ENCODE measurements around the gene CDK19.

Gene CDK19

GRCh38 chr6:110626442-110626841 is 188.8 kb downstream of the CDK19 start:
- H3K27me3 ChIP-seq (ENCODE audit: control insufficient read depth, insufficient read depth, low read length) = no peaks in the 10 kb centered on the region
- H3K4me3 ChIP-seq (ENCODE audit: low read depth, low read length) = no peak overlapping the region
- no peaks in the 10 kb centered on the region for H3K36me3 ChIP-seq (ENCODE audit: control insufficient read depth, insufficient read depth, low read length)
- H3K4me1 ChIP-seq (ENCODE audit: control insufficient read depth, insufficient read depth, low read length) = no peaks in the 10 kb centered on the region
- H3K9ac ChIP-seq (ENCODE audit: low read depth, low read length) = no peak overlapping the region
- no peaks in the 10 kb centered on the region for H3K9me3 ChIP-seq (ENCODE audit: control insufficient read depth, insufficient read depth, low read length)

- Histone ChIP-seq H3K4me1 (ENCODE audit: control insufficient read depth, insufficient read depth, low read length) (no peaks in the 10 kb centered on the region), H3K27me3 (ENCODE audit: control insufficient read depth, insufficient read depth, low read length) (no peaks in the 10 kb centered on the region), H3K9me3 (ENCODE audit: control insufficient read depth, insufficient read depth, low read length) (no peaks in the 10 kb centered on the region), H3K4me3 (ENCODE audit: low read depth, low read length) (no peak overlapping the region), H3K9ac (ENCODE audit: low read depth, low read length) (no peak overlapping the region), H3K36me3 (ENCODE audit: control insufficient read depth, insufficient read depth, low read length) (no peaks in the 10 kb centered on the region)
Measured at GRCh38 chr6:110625883-110626282, 189.4 kb downstream of the CDK19 start.

- H3K4me3 ChIP-seq (ENCODE audit: low read depth, low read length) = no peak overlapping the region
- H3K4me1 ChIP-seq (ENCODE audit: control insufficient read depth, insufficient read depth, low read length) = peaks cover 5% of the 10 kb centered on the region
- no peaks in the 10 kb centered on the region for H3K27me3 ChIP-seq (ENCODE audit: control insufficient read depth, insufficient read depth, low read length)
- no peak overlapping the region for H3K9ac ChIP-seq (ENCODE audit: low read depth, low read length)
- H3K36me3 ChIP-seq (ENCODE audit: control insufficient read depth, insufficient read depth, low read length) = no peaks in the 10 kb centered on the region
- H3K9me3 ChIP-seq (ENCODE audit: control insufficient read depth, insufficient read depth, low read length) = no peaks in the 10 kb centered on the region
Measured at GRCh38 chr6:110622912-110623578, 192.2 kb downstream of the CDK19 start.

GRCh38 chr6:110621061-110621460 is 194.2 kb downstream of the CDK19 start:
- Histone ChIP-seq H3K36me3 (ENCODE audit: control insufficient read depth, insufficient read depth, low read length) (no peaks in the 10 kb centered on the region), H3K27me3 (ENCODE audit: control insufficient read depth, insufficient read depth, low read length) (no peaks in the 10 kb centered on the region), H3K9ac (ENCODE audit: low read depth, low read length) (no peak overlapping the region), H3K9me3 (ENCODE audit: control insufficient read depth, insufficient read depth, low read length) (no peaks in the 10 kb centered on the region), H3K4me3 (ENCODE audit: low read depth, low read length) (no peak overlapping the region), H3K4me1 (ENCODE audit: control insufficient read depth, insufficient read depth, low read length) (peaks cover 5% of the 10 kb centered on the region)

- no peaks in the 10 kb centered on the region for H3K27me3 ChIP-seq (ENCODE audit: control insufficient read depth, insufficient read depth, low read length)
- H3K4me1 ChIP-seq (ENCODE audit: control insufficient read depth, insufficient read depth, low read length) = peaks cover 5% of the 10 kb centered on the region
- H3K9ac ChIP-seq (ENCODE audit: low read depth, low read length) = no peak overlapping the region
- no peak overlapping the region for H3K4me3 ChIP-seq (ENCODE audit: low read depth, low read length)
- H3K9me3 ChIP-seq (ENCODE audit: control insufficient read depth, insufficient read depth, low read length) = no peaks in the 10 kb centered on the region
- no peaks in the 10 kb centered on the region for H3K36me3 ChIP-seq (ENCODE audit: control insufficient read depth, insufficient read depth, low read length)
Measured at GRCh38 chr6:110620065-110620464, 195.2 kb downstream of the CDK19 start.

- Histone ChIP-seq H3K27me3 (ENCODE audit: control insufficient read depth, insufficient read depth, low read length) (no peaks in the 10 kb centered on the region), H3K4me1 (ENCODE audit: control insufficient read depth, insufficient read depth, low read length) (peaks cover 5% of the 10 kb centered on the region), H3K9ac (ENCODE audit: low read depth, low read length) (no peak overlapping the region), H3K36me3 (ENCODE audit: control insufficient read depth, insufficient read depth, low read length) (no peaks in the 10 kb centered on the region), H3K4me3 (ENCODE audit: low read depth, low read length) (no peak overlapping the region), H3K9me3 (ENCODE audit: control insufficient read depth, insufficient read depth, low read length) (no peaks in the 10 kb centered on the region)
Measured at GRCh38 chr6:110619275-110619908, 195.9 kb downstream of the CDK19 start.

GRCh38 chr6:110618591-110619267 is 196.5 kb downstream of the CDK19 start:
- H3K9me3 ChIP-seq (ENCODE audit: control insufficient read depth, insufficient read depth, low read length) = no peaks in the 10 kb centered on the region
- no peaks in the 10 kb centered on the region for H3K27me3 ChIP-seq (ENCODE audit: control insufficient read depth, insufficient read depth, low read length)
- H3K4me3 ChIP-seq (ENCODE audit: low read depth, low read length) = no peak overlapping the region
- H3K9ac ChIP-seq (ENCODE audit: low read depth, low read length) = no peak overlapping the region
- H3K36me3 ChIP-seq (ENCODE audit: control insufficient read depth, insufficient read depth, low read length) = no peaks in the 10 kb centered on the region
- H3K4me1 ChIP-seq (ENCODE audit: control insufficient read depth, insufficient read depth, low read length) = peaks cover 5% of the 10 kb centered on the region

GRCh38 chr6:110617057-110617456 is 198.2 kb downstream of the CDK19 start:
- H3K4me1 ChIP-seq (ENCODE audit: control insufficient read depth, insufficient read depth, low read length) = peaks cover 16% of the 10 kb centered on the region
- H3K9ac ChIP-seq (ENCODE audit: low read depth, low read length) = no peak overlapping the region
- H3K36me3 ChIP-seq (ENCODE audit: control insufficient read depth, insufficient read depth, low read length) = no peaks in the 10 kb centered on the region
- no peaks in the 10 kb centered on the region for H3K9me3 ChIP-seq (ENCODE audit: control insufficient read depth, insufficient read depth, low read length)
- no peak overlapping the region for H3K4me3 ChIP-seq (ENCODE audit: low read depth, low read length)
- H3K27me3 ChIP-seq (ENCODE audit: control insufficient read depth, insufficient read depth, low read length) = no peaks in the 10 kb centered on the region

- no peaks in the 10 kb centered on the region for H3K36me3 ChIP-seq (ENCODE audit: control insufficient read depth, insufficient read depth, low read length)
Measured at GRCh38 chr6:110615722-110616121, 199.5 kb downstream of the CDK19 start.

GRCh38 chr6:110614586-110614985 is 200.7 kb downstream of the CDK19 start:
- H3K4me1 ChIP-seq (ENCODE audit: control insufficient read depth, insufficient read depth, low read length) = peaks cover 20% of the 10 kb centered on the region
- no peak overlapping the region for H3K9ac ChIP-seq (ENCODE audit: low read depth, low read length)
- no peaks in the 10 kb centered on the region for H3K27me3 ChIP-seq (ENCODE audit: control insufficient read depth, insufficient read depth, low read length)
- H3K36me3 ChIP-seq (ENCODE audit: control insufficient read depth, insufficient read depth, low read length) = no peaks in the 10 kb centered on the region
- H3K4me3 ChIP-seq (ENCODE audit: low read depth, low read length) = no peak overlapping the region
- no peaks in the 10 kb centered on the region for H3K9me3 ChIP-seq (ENCODE audit: control insufficient read depth, insufficient read depth, low read length)

More at GRCh38 chr6:110615722-110616121, 199.5 kb downstream of the CDK19 start:
- no peaks in the 10 kb centered on the region for H3K27me3 ChIP-seq (ENCODE audit: control insufficient read depth, insufficient read depth, low read length)
- no peak overlapping the region for H3K9ac ChIP-seq (ENCODE audit: low read depth, low read length)
- no peak overlapping the region for H3K4me3 ChIP-seq (ENCODE audit: low read depth, low read length)
- H3K9me3 ChIP-seq (ENCODE audit: control insufficient read depth, insufficient read depth, low read length) = no peaks in the 10 kb centered on the region
- H3K4me1 ChIP-seq (ENCODE audit: control insufficient read depth, insufficient read depth, low read length) = peaks cover 20% of the 10 kb centered on the region

GRCh38 chr6:110614106-110614505 is 201.2 kb downstream of the CDK19 start:
- no peaks in the 10 kb centered on the region for H3K9me3 ChIP-seq (ENCODE audit: control insufficient read depth, insufficient read depth, low read length)
- H3K4me1 ChIP-seq (ENCODE audit: control insufficient read depth, insufficient read depth, low read length) = peaks cover 20% of the 10 kb centered on the region
- H3K27me3 ChIP-seq (ENCODE audit: control insufficient read depth, insufficient read depth, low read length) = no peaks in the 10 kb centered on the region
- H3K4me3 ChIP-seq (ENCODE audit: low read depth, low read length) = no peak overlapping the region
- H3K36me3 ChIP-seq (ENCODE audit: control insufficient read depth, insufficient read depth, low read length) = no peaks in the 10 kb centered on the region
- H3K9ac ChIP-seq (ENCODE audit: low read depth, low read length) = no peak overlapping the region

GRCh38 chr6:110613356-110613755 is 201.9 kb downstream of the CDK19 start:
- H3K36me3 ChIP-seq (ENCODE audit: control insufficient read depth, insufficient read depth, low read length) = no peaks in the 10 kb centered on the region
- no peaks in the 10 kb centered on the region for H3K9me3 ChIP-seq (ENCODE audit: control insufficient read depth, insufficient read depth, low read length)
- H3K4me1 ChIP-seq (ENCODE audit: control insufficient read depth, insufficient read depth, low read length) = peaks cover 16% of the 10 kb centered on the region
- no peaks in the 10 kb centered on the region for H3K27me3 ChIP-seq (ENCODE audit: control insufficient read depth, insufficient read depth, low read length)
- no peak overlapping the region for H3K9ac ChIP-seq (ENCODE audit: low read depth, low read length)
- no peak overlapping the region for H3K4me3 ChIP-seq (ENCODE audit: low read depth, low read length)
